CD14-positive monocyte (primary cell): Measurements from ENCODE around the gene UNC119B. TPM values are rescaled to one million over a fixed set of nuclear protein-coding genes. Genes with fewer than 3 reads are reported as not detected.

ENCODE experiments used
- DNase-seq, 3 donors: peaks; one replicate each; pipeline ENCODE4 v3.0.0-alpha.2; 2011 to 2022
- H2AFZ ChIP-seq: 2 replicates; pipeline ENCODE4 v1.6.0; 2012; ENCODE audit warnings: mild to moderate bottlenecking, low read depth, low read length, inconsistent platforms; ENCODE audit not compliant: insufficient read depth, poor library complexity, severe bottlenecking
- H3K27ac ChIP-seq, 2 donors: 1 replicate in 1 of 2; 2 replicates in 1 of 2; pipeline ENCODE4 v1.5.1; 2012 to 2013; ENCODE audit warnings: low read length in 2 of 2, control low read depth in 1 of 2, inconsistent platforms in 1 of 2, low read depth in 1 of 2, mild to moderate bottlenecking in 1 of 2
- H3K27me3 ChIP-seq, 2 donors: one replicate each; pipeline versions ENCODE4 v1.6.0 to v1.6.1; 2011 to 2013; ENCODE audit warnings: low read length in 2 of 2; ENCODE audit not compliant: control insufficient read depth in 2 of 2, insufficient read depth in 2 of 2
- H3K36me3 ChIP-seq, 2 donors: replicated peaks in 1 of 2; 1 replicate in 1 of 2; 2 replicates in 1 of 2; pipeline versions ENCODE4 v1.5.1 to v1.6.1; 2012 to 2013; ENCODE audit warnings: low read length in 2 of 2, control low read depth in 1 of 2, inconsistent platforms in 1 of 2, mild to moderate bottlenecking in 1 of 2; ENCODE audit not compliant: insufficient read depth in 2 of 2, control insufficient read depth in 1 of 2
- H3K4me1 ChIP-seq, 2 donors: 1 replicate in 1 of 2; 2 replicates in 1 of 2; pipeline versions ENCODE4 v1.5.1 to v1.6.1; 2012 to 2013; ENCODE audit warnings: low read length in 2 of 2, control low read depth in 1 of 2, inconsistent platforms in 1 of 2, mild to moderate bottlenecking in 1 of 2, moderate library complexity in 1 of 2; ENCODE audit not compliant: insufficient read depth in 2 of 2, control insufficient read depth in 1 of 2
- H3K4me2 ChIP-seq: replicated peaks from 2 replicates; pipeline ENCODE3; 2012; ENCODE audit warnings: low read length, moderate library complexity, mild to moderate bottlenecking; ENCODE audit not compliant: poor library complexity, severe bottlenecking; ENCODE audit errors: extremely low read depth
- H3K4me3 ChIP-seq, 3 experiments: fragments of 200-600 bp in 1 of 3; sonication (generic) in 1 of 3; replicated peaks in 1 of 3; 1 replicate in 2 of 3; 2 replicates in 1 of 3; pipeline ENCODE4 v1.5.1; 2011 to 2013; ENCODE audit warnings: low read length in 3 of 3, mild to moderate bottlenecking in 3 of 3, control low read depth in 2 of 3, low read depth in 2 of 3, inconsistent platforms in 1 of 3, moderate library complexity in 1 of 3
- H3K79me2 ChIP-seq: 2 replicates; pipeline ENCODE4 v1.6.0; 2012; ENCODE audit warnings: mild to moderate bottlenecking, control low read depth, inconsistent platforms, low read length, moderate library complexity; ENCODE audit not compliant: insufficient read depth
- H3K9ac ChIP-seq: 2 replicates; pipeline ENCODE4 v1.6.0; 2017; ENCODE audit warnings: low read length, mild to moderate bottlenecking; ENCODE audit not compliant: insufficient read depth, poor library complexity, severe bottlenecking
- H3K9me3 ChIP-seq, 2 donors: replicated peaks in 1 of 2; 1 replicate in 1 of 2; 2 replicates in 1 of 2; pipeline versions ENCODE4 v1.5.1 to v1.6.1; 2012 to 2013; ENCODE audit warnings: low read length in 2 of 2, control low read depth in 1 of 2; ENCODE audit not compliant: control insufficient read depth in 1 of 2, insufficient read depth in 1 of 2
- H4K20me1 ChIP-seq: 2 replicates; pipeline ENCODE4 v1.6.0; 2012; ENCODE audit warnings: mild to moderate bottlenecking, low read length, control low read depth, moderate library complexity; ENCODE audit not compliant: insufficient read depth
- H3K27ac Mint-ChIP-seq, 7 donors: one replicate each; pipeline ENCODE4 v1.8.0; 2020; ENCODE audit warnings: mild to moderate bottlenecking in 7 of 7, mixed read lengths in 7 of 7, moderate library complexity in 6 of 7, inconsistent platforms in 2 of 7
- H3K27me3 Mint-ChIP-seq, 3 donors: one replicate each; pipeline ENCODE4 v1.8.0; 2021 to 2022; ENCODE audit warnings: low read depth in 3 of 3, mild to moderate bottlenecking in 3 of 3, mixed read lengths in 3 of 3, moderate library complexity in 3 of 3, inconsistent platforms in 1 of 3
- H3K36me3 Mint-ChIP-seq, 2 donors: one replicate each; pipeline ENCODE4 v1.8.0; 2020; ENCODE audit warnings: mixed read lengths in 2 of 2, inconsistent platforms in 1 of 2, mild to moderate bottlenecking in 1 of 2
- H3K4me1 Mint-ChIP-seq: one replicate; pipeline ENCODE4 v1.8.0; 2020; ENCODE audit warnings: mild to moderate bottlenecking, mixed read lengths
- H3K4me3 Mint-ChIP-seq, 2 donors: one replicate each; pipeline ENCODE4 v1.8.0; 2020; ENCODE audit warnings: mild to moderate bottlenecking in 2 of 2, mixed read lengths in 2 of 2, moderate library complexity in 1 of 2
- H3K9me3 Mint-ChIP-seq, 7 donors: one replicate each; pipeline ENCODE4 v1.8.0; 2020 to 2022; ENCODE audit warnings: mixed read lengths in 7 of 7, mild to moderate bottlenecking in 6 of 7, moderate library complexity in 6 of 7, inconsistent platforms in 2 of 7
- CTCF ChIP-seq: fragments of 200-600 bp; IDR thresholded peaks from one replicate; pipeline ENCODE4 v1.8.0; 2022; ENCODE audit warnings: antibody characterized with exemption, mild to moderate bottlenecking
- WGBS: methylation state at CpG from one replicate; pipeline ENCODE4 v1.1.5; 2013; ENCODE audit warnings: missing lambda C conversion rate; ENCODE audit not compliant: insufficient coverage; 5-methylcytosine and 5-hydroxymethylcytosine counted together
- intact Hi-C, 2 donors: fragments of 100-400 bp; cut with micrococcal nuclease; formaldehyde crosslinking; loops; one replicate each; pipeline versions ENCODE4 v1.15.0 to v1.15.1; 2023
- polyA plus RNA-seq, 3 donors: library from polyadenylated mRNA; depleted of rRNA in 1 of 3; unstranded in 2 of 3; stranded (reverse) in 1 of 3; fragments of 300-500 nt in 2 of 3; fragments of >200 nt in 1 of 3; fragmentation: Illumina TruSeq in 2 of 3; gene quantifications; 1 replicate in 2 of 3; 2 replicates in 1 of 3; pipeline ENCODE4 v1.2.3, GENCODE V29; 2012 to 2021

The UNC119B gene
- polyA plus RNA-seq, 3 donors = 1.1 to 9.1 (median 2.1) TPM

- peak; percentile 56 to 68 (median 66) for DNase-seq
- Histone ChIP-seq H2AFZ (peak overlapping the region; percentile 61), H3K9ac (peak overlapping the region; percentile 32), H3K9me3 (no peaks in the 10 kb centered on the region), H3K4me2 (peak overlapping the region; percentile 51), H3K79me2 (peaks cover 31% of the 10 kb centered on the region), H3K4me1 (peaks cover 21 to 25% of the 10 kb centered on the region in 2 donors), H4K20me1 (peaks cover 5% of the 10 kb centered on the region), H3K27me3 (no peaks in the 10 kb centered on the region), H3K4me3 (peak overlapping the region in 1 of 3 experiments; percentile 41), H3K27ac (peak overlapping the region; percentile 67 to 86), H3K36me3 (peaks cover 61 to 84% of the 10 kb centered on the region in 2 donors)
- Mint-ChIP-seq H3K27me3 (peaks cover 0 to 2% (median 0%) of the 10 kb centered on the region in 3 donors), H3K9me3 (no peaks in the 10 kb centered on the region), H3K4me1 (peaks cover 24% of the 10 kb centered on the region), H3K4me3 (peak overlapping the region; percentile 58 to 64), H3K36me3 (peaks cover 75 to 85% of the 10 kb centered on the region in 2 donors), H3K27ac (peak overlapping the region; percentile 82 to 95 (median 92))
- no CpG with 5 or more reads among the region's 3 CpGs for WGBS
- intact Hi-C loops = no loop called here
- no peak for TF ChIP-seq CTCF
Measured at GRCh38 chr12:120698665-120699064, 11.6 kb upstream of the UNC119B start.

GRCh38 chr12:120699553-120699952 lies 10.7 kb upstream of the UNC119B start:
- peaks cover 70 to 79% of the 10 kb centered on the region in 2 donors for H3K36me3 Mint-ChIP-seq
- 87% methylated on average over 6 of the region's 7 CpGs for WGBS
- Histone ChIP-seq H3K9ac (no peak overlapping the region), H3K79me2 (peaks cover 22% of the 10 kb centered on the region), H3K36me3 (peaks cover 52 to 79% of the 10 kb centered on the region in 2 donors), H2AFZ (no peak overlapping the region), H3K4me3 (no peak overlapping the region), H3K9me3 (no peaks in the 10 kb centered on the region), H3K4me2 (peak overlapping the region; percentile 51), H3K27me3 (no peaks in the 10 kb centered on the region), H3K27ac (peak overlapping the region; percentile 67 to 86), H3K4me1 (peaks cover 21 to 25% of the 10 kb centered on the region in 2 donors), H4K20me1 (no peaks in the 10 kb centered on the region)
- intact Hi-C loops = no loop called here
- peaks cover 24% of the 10 kb centered on the region for H3K4me1 Mint-ChIP-seq
- H3K4me3 Mint-ChIP-seq = no peak overlapping the region
- TF ChIP-seq CTCF = no peak
- DNase-seq = no peak
- no peaks in the 10 kb centered on the region for H3K27me3 Mint-ChIP-seq
- H3K9me3 Mint-ChIP-seq = no peaks in the 10 kb centered on the region
- H3K27ac Mint-ChIP-seq = peak overlapping the region; percentile 60 to 95 (median 84)
